HT-29 (cell line): ENCODE results near the gene SP2. TPM values are rescaled to one million over a fixed set of nuclear protein-coding genes. Genes with fewer than 3 reads are reported as not detected.
"Not testable (repeated sequence)": the region's sequence is repeated elsewhere in the genome, so short reads cannot be mapped to it uniquely, and the experiment has no call there.

Experiments
- DNase-seq: peaks from one replicate; pipeline ENCODE4 v3.0.0-alpha.2; 2015; ENCODE audit warnings: low spot score
- total RNA-seq: library from RNA; depleted of rRNA; stranded (reverse); fragments of >200 nt; shearing (Covaris generic); gene quantifications from 2 replicates; pipeline ENCODE4 v1.2.3, GENCODE V29; 2014

The SP2 gene
- total RNA-seq, 1 experiment from 2014 or later: 7.9 TPM

GRCh38 chr17:47918991-47919390 is 23.0 kb downstream of the SP2 start:
- no peak for DNase-seq

GRCh38 chr17:47919889-47920288 is 23.9 kb downstream of the SP2 start:
- DNase-seq: not testable (repeated sequence)

- DNase-seq: no peak
Observed at GRCh38 chr17:47924785-47925677, 29.0 kb downstream of the SP2 start.

- no peak for DNase-seq
Observed at GRCh38 chr17:47925678-47925988, 29.6 kb downstream of the SP2 start.

- no peak for DNase-seq
Observed at GRCh38 chr17:47927821-47928400, 31.9 kb downstream of the SP2 start.

- no peak for DNase-seq
Observed at GRCh38 chr17:47928415-47928814, 32.4 kb downstream of the SP2 start.

- no peak for DNase-seq
Observed at GRCh38 chr17:47929218-47930000, 33.4 kb downstream of the SP2 start.

- no peak for DNase-seq
Observed at GRCh38 chr17:47931848-47932247, 35.8 kb downstream of the SP2 start.

GRCh38 chr17:47934856-47935255 is 38.8 kb downstream of the SP2 start:
- DNase-seq: no peak

- DNase-seq: not testable (repeated sequence)
Observed at GRCh38 chr17:47935468-47935867, 39.4 kb downstream of the SP2 start.

- peak; percentile 24 for DNase-seq
Observed at GRCh38 chr17:47935961-47936360, 39.9 kb downstream of the SP2 start.

- no peak for DNase-seq
Observed at GRCh38 chr17:47937941-47938340, 41.9 kb downstream of the SP2 start.

GRCh38 chr17:47941246-47942095 is 45.4 kb downstream of the SP2 start, which contains the start of gene PNPO:
TSS of gene PNPO (plus strand) at chr17:47941571. CDS start at chr17:47941676, 105 bp downstream.
- peak; percentile 99 for DNase-seq

GRCh38 chr17:47942096-47942510 is 46.1 kb downstream of the SP2 start:
- DNase-seq: no peak

- DNase-seq: no peak
Observed at GRCh38 chr17:47942568-47942967, 46.5 kb downstream of the SP2 start.

GRCh38 chr17:47945080-47945479 is 49.0 kb downstream of the SP2 start:
- DNase-seq: no peak

GRCh38 chr17:47945529-47946508 is 49.8 kb downstream of the SP2 start:
- DNase-seq: no peak

GRCh38 chr17:47946516-47946915 is 50.5 kb downstream of the SP2 start:
- DNase-seq: no peak

GRCh38 chr17:47946929-47947397 is 50.9 kb downstream of the SP2 start:
- DNase-seq: peak; percentile 93

- DNase-seq: no peak
Observed at GRCh38 chr17:47948706-47949196, 52.7 kb downstream of the SP2 start.
